Left ventricle myocardium inferior (tissue), 1 donor: ENCODE measurements around the gene IPPK. TPM values are rescaled to one million over a fixed set of nuclear protein-coding genes. Genes with fewer than 3 reads are reported as not detected.

Experiments
- DNase-seq: peaks from one replicate; pipeline ENCODE4 v3.0.0-alpha.2; 2020
- H3K27ac ChIP-seq: fragments of 200-600 bp; replicated peaks from 2 replicates; pipeline ENCODE4 v1.8.0; 2021
- H3K27me3 ChIP-seq: fragments of 200-600 bp; 2 replicates; pipeline ENCODE4 v1.8.0; 2021; ENCODE audit warnings: low read depth
- H3K36me3 ChIP-seq: fragments of 200-600 bp; 2 replicates; pipeline ENCODE4 v1.8.0; 2021
- H3K4me1 ChIP-seq: fragments of 200-600 bp; 2 replicates; pipeline ENCODE4 v1.8.0; 2021
- H3K4me3 ChIP-seq: fragments of 200-600 bp; 2 replicates; pipeline ENCODE4 v1.8.0; 2021; ENCODE audit warnings: mild to moderate bottlenecking, moderate library complexity
- H3K9me3 ChIP-seq: fragments of 200-600 bp; replicated peaks from 2 replicates; pipeline ENCODE4 v1.8.0; 2021
- intact Hi-C: fragments of 100-400 bp; cut with micrococcal nuclease; formaldehyde crosslinking; loops from one replicate; pipeline ENCODE4 v1.11.0; 2022
- total RNA-seq: library from RNA; stranded (reverse); fragmentation: NEBNext Ultra II Directional; extraction: Animal tissue kit (Norgen Biotek cat#: 25700); gene quantifications from one replicate; pipeline ENCODE4 v1.2.1, GENCODE V29; 2021
- TF ChIP-seq, protein P1 (sequence below): fragments of 200-600 bp; IDR thresholded peaks from 2 replicates; pipeline ENCODE4 v1.8.0; 2021; ENCODE audit warnings: antibody characterized with exemption, mild to moderate bottlenecking, borderline replicate concordance
- donor health status: DM: no; HTN: yes; CAD: no; lungs with severe emphysema.

The IPPK gene
- total RNA-seq, 1 donor from 2014 or later, result 7.3 TPM

DNA sequence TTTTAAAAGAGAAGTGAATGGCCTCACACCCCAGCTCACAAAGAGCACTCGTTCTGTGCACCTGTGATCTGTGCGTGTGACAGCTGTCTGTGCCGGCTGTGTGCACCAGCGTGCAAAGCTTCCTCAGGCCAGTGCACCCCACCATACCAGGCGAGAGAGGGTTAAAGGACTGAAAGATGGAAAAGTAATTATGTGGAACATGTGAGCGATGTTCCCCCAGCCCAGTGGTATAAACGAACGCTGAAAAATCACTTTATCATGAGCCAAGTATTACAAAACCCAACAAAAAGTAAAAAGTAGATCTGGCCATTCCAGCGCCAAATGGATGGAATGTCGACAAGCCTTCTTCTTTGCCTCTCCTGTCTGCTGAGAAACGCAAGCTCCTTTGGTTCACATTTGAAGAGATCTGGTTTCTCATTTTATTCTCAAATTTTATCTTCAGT, 53.7 kb downstream of the IPPK start:
- H3K4me1 ChIP-seq, result peaks cover 35% of the 10 kb centered on the region
- H3K4me3 ChIP-seq, result no peak overlapping the region
- TF ChIP-seq, protein P1, sequence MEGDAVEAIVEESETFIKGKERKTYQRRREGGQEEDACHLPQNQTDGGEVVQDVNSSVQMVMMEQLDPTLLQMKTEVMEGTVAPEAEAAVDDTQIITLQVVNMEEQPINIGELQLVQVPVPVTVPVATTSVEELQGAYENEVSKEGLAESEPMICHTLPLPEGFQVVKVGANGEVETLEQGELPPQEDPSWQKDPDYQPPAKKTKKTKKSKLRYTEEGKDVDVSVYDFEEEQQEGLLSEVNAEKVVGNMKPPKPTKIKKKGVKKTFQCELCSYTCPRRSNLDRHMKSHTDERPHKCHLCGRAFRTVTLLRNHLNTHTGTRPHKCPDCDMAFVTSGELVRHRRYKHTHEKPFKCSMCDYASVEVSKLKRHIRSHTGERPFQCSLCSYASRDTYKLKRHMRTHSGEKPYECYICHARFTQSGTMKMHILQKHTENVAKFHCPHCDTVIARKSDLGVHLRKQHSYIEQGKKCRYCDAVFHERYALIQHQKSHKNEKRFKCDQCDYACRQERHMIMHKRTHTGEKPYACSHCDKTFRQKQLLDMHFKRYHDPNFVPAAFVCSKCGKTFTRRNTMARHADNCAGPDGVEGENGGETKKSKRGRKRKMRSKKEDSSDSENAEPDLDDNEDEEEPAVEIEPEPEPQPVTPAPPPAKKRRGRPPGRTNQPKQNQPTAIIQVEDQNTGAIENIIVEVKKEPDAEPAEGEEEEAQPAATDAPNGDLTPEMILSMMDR, result no peak
- no peak for DNase-seq
- intact Hi-C loops, result no loop called here
- peaks cover 88% of the 10 kb centered on the region for H3K36me3 ChIP-seq
- peak overlapping the region; percentile 83 for H3K27ac ChIP-seq
- no peaks in the 10 kb centered on the region for H3K9me3 ChIP-seq
- no peaks in the 10 kb centered on the region for H3K27me3 ChIP-seq

DNA sequence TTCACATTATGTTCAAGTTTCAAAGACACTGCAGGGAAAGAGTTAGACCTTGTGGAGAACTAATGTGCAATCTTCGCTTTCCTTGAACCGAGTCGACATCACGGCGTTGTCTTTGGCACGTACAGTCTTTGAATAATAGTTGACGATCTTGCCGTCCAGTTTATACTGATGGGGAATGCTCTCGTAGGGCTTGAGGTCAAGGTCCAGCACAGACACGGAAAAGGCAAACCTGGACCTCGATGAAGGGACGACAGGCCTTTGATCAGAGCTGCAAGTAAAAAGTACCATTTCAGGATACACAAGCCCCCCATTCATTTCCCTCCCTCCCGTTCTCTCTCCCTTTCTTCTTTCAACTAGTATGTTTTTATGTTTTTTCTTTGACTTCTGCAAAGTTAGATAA, 54.1 kb downstream of the IPPK start:
- TF ChIP-seq, protein P1, result no peak
- H3K27ac ChIP-seq, result peak overlapping the region; percentile 83
- no peak overlapping the region for H3K4me3 ChIP-seq
- peaks cover 38% of the 10 kb centered on the region for H3K4me1 ChIP-seq
- intact Hi-C loops, result no loop called here
- no peaks in the 10 kb centered on the region for H3K9me3 ChIP-seq
- H3K27me3 ChIP-seq, result no peaks in the 10 kb centered on the region
- DNase-seq, result no peak
- H3K36me3 ChIP-seq, result peaks cover 88% of the 10 kb centered on the region

DNA sequence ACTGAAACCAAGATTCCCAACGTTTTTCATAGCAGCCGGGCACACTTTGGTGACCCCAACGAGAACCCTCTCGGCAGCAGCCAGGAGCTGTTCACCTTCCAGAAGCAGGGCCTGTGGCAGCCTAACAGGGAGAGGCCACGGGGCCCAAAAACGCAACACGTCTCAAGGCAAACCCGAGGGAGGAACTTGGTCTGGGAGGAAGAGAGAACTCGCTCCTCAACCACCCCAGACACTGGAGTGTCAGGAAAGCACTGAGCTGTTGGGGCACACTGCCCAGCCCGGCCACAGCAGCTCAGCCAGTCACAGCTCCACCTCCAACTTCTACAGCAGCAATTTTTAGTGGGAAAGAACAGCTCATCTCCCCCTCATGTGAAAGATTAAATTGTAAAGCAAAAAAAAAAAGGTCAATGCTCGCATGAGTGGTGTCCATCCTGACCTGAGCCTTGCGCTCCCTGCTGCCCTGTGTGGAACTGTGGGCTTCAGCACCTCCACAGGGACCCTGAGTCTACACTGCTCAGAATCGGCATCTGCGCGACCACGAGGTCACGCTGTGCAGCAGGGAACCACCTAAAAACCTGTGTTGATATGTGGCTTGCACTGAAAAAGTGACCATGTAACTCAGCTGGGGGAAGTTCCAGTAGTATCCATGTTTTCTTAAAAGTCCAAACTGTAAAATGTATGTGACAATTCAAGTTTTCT, 55.0 kb downstream of the IPPK start:
- Histone ChIP-seq H3K36me3 (peaks cover 84% of the 10 kb centered on the region), H3K27ac (peak overlapping the region; percentile 83), H3K27me3 (no peaks in the 10 kb centered on the region), H3K4me1 (peaks cover 38% of the 10 kb centered on the region), H3K9me3 (no peaks in the 10 kb centered on the region), H3K4me3 (no peak overlapping the region)
- no peak for DNase-seq
- TF ChIP-seq, protein P1, result no peak
- intact Hi-C loops, result no loop called here

DNA sequence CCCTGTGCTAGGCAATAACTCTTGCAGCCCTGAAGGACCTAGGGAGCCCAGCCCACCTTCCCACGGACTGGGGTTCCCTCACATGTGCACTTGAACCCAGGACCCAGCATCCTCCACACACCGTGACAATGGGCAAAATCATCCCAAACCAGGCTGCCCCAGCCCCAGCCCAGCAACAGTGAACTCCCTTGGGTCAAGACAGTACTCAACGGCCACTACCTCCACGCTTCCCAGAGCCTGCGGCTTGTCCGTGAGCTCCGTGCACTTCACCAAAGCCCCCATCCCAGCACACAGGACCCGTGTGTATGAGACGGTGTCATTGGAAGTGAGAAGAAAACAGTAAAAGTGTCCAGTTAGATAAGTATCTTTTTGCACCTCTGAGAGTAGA, 55.8 kb downstream of the IPPK start:
- Histone ChIP-seq H3K9me3 (no peaks in the 10 kb centered on the region), H3K27me3 (no peaks in the 10 kb centered on the region), H3K4me1 (peaks cover 46% of the 10 kb centered on the region), H3K27ac (no peak overlapping the region), H3K4me3 (no peak overlapping the region), H3K36me3 (peaks cover 77% of the 10 kb centered on the region)
- no peak for DNase-seq
- intact Hi-C loops, result no loop called here
- TF ChIP-seq, protein P1, result no peak

DNA sequence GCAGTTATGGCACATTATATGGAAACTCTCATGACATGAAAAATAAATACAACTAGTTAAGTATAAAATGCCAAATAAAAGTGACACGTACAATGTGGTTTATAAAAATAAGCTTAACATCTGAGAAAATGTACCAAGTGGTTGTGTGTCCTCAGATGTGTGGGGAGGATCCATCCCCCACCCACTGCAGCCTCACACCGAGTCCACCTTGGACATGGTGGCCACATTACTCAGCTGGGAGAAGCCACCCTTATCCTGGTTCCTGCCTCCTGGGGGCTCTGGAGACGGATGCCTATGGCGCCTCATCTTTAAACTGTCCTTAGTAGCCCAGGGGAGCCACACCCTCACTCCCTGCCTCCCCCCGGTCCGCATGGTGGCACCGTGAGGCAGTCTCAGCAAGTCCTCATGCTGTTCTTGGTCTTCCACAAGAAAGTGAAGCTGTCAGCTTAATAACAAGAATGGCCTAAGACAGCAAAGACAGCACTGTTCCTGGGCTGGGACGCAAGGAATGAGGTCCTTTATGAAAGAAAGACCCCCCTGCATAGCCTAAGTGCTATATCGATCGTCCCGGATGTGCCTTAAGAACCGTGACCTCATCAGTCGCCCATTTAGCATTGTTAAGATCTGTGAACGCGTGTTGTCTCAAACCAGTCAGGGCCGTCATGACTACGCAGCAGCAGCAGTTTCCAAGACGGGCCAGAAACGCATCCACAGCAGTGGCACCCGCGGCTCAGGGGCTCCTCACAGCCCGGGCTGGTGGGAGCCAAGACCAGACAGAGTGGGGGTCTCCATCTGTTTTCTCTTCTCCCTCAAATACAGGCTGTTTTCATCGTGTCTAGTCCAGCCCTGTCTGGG, 56.4 kb downstream of the IPPK start:
- TF ChIP-seq, protein P1, result no peak
- Histone ChIP-seq H3K36me3 (peaks cover 71% of the 10 kb centered on the region), H3K4me1 (peaks cover 47% of the 10 kb centered on the region)

More for the DNA sequence above, 56.4 kb downstream of the IPPK start:
- H3K9me3 ChIP-seq, result no peaks in the 10 kb centered on the region
- no peak for DNase-seq
- intact Hi-C loops, result no loop called here
- H3K27ac ChIP-seq, result no peak overlapping the region
- no peak overlapping the region for H3K4me3 ChIP-seq
- H3K27me3 ChIP-seq, result no peaks in the 10 kb centered on the region
